ENCODE data around the gene ASMTL.
"Not testable (repeated sequence)": the region's sequence is repeated elsewhere in the genome, so short reads cannot be mapped to it uniquely, and the experiment has no call there.

The ASMTL gene

GRCh38 chrX:1385253-1386223 lies 67.2 kb downstream of the ASMTL start:
- DNase-seq = no peak

- no peak for DNase-seq
Observed at GRCh38 chrX:1384658-1385252, 68.0 kb downstream of the ASMTL start.

- DNase-seq = no peak
Observed at GRCh38 chrX:1380672-1381233, 72.0 kb downstream of the ASMTL start.

- no peak for DNase-seq
Observed at GRCh38 chrX:1378306-1378759, 74.4 kb downstream of the ASMTL start.

- DNase-seq = no peak
Observed at GRCh38 chrX:1368385-1368698, 84.4 kb downstream of the ASMTL start.

- DNase-seq = not testable (repeated sequence)
Observed at GRCh38 chrX:1366363-1366762, 86.3 kb downstream of the ASMTL start.

GRCh38 chrX:1361910-1362309 lies 90.8 kb downstream of the ASMTL start:
- no peak for DNase-seq

- no peak for DNase-seq
Observed at GRCh38 chrX:1361275-1361674, 91.4 kb downstream of the ASMTL start.

- DNase-seq = no peak
Observed at GRCh38 chrX:1360171-1360570, 92.5 kb downstream of the ASMTL start.

- DNase-seq = no peak
Observed at GRCh38 chrX:1359477-1359873, 93.2 kb downstream of the ASMTL start.

- DNase-seq = no peak
Observed at GRCh38 chrX:1358793-1359476, 93.8 kb downstream of the ASMTL start.

GRCh38 chrX:1357993-1358392 lies 94.7 kb downstream of the ASMTL start:
- DNase-seq = no peak

- DNase-seq = no peak
Observed at GRCh38 chrX:1355131-1356046, 97.3 kb downstream of the ASMTL start.

GRCh38 chrX:1354036-1355019 lies 98.4 kb downstream of the ASMTL start:
- DNase-seq = no peak

Data from T-helper 9 cell (primary cell).